HG03558 (cell line): ENCODE results near the gene CACNA2D1.

Source experiments
- ATAC-seq: cut with Tn5 transposase; IDR thresholded peaks from one replicate; pipeline ENCODE4 v1.9.1; 2021; ENCODE audit warnings: moderate number of reproducible peaks; ENCODE audit not compliant: unreplicated experiment; ENCODE audit errors: extremely low read depth

CACNA2D1 gene

GRCh38 chr7:82078807-82079206 lies 364.8 kb downstream of the CACNA2D1 start:
- ATAC-seq = no peak

GRCh38 chr7:82071468-82071867 lies 372.1 kb downstream of the CACNA2D1 start:
- no peak for ATAC-seq

- ATAC-seq = no peak
These were observed 375.8 kb downstream of the CACNA2D1 start for GRCh38 chr7:82067628-82068264.

- ATAC-seq = no peak
These were observed 386.1 kb downstream of the CACNA2D1 start for GRCh38 chr7:82057476-82057875.

GRCh38 chr7:82056282-82056681 lies 387.3 kb downstream of the CACNA2D1 start:
- no peak for ATAC-seq

GRCh38 chr7:82054544-82054943 lies 389.0 kb downstream of the CACNA2D1 start:
- ATAC-seq = no peak

- no peak for ATAC-seq
These were observed 390.0 kb downstream of the CACNA2D1 start for GRCh38 chr7:82053453-82054032.

GRCh38 chr7:82051601-82052000 lies 392.0 kb downstream of the CACNA2D1 start:
- no peak for ATAC-seq

- ATAC-seq = no peak
These were observed 392.8 kb downstream of the CACNA2D1 start for GRCh38 chr7:82050792-82051191.

- ATAC-seq = no peak
These were observed 393.6 kb downstream of the CACNA2D1 start for GRCh38 chr7:82049891-82050533.

- ATAC-seq = no peak
These were observed 394.1 kb downstream of the CACNA2D1 start for GRCh38 chr7:82049442-82049841.

GRCh38 chr7:82044497-82045080 lies 399.0 kb downstream of the CACNA2D1 start:
- peak; percentile 58 for ATAC-seq

GRCh38 chr7:82039621-82040020 lies 404.0 kb downstream of the CACNA2D1 start:
- ATAC-seq = no peak

- ATAC-seq = no peak
These were observed 407.3 kb downstream of the CACNA2D1 start for GRCh38 chr7:82036146-82036886.

GRCh38 chr7:82035456-82035855 lies 408.1 kb downstream of the CACNA2D1 start:
- ATAC-seq = no peak

GRCh38 chr7:82032901-82033300 lies 410.7 kb downstream of the CACNA2D1 start:
- ATAC-seq = no peak

GRCh38 chr7:82029236-82029913 lies 414.2 kb downstream of the CACNA2D1 start:
- ATAC-seq = no peak

GRCh38 chr7:82028097-82028496 lies 415.5 kb downstream of the CACNA2D1 start:
- ATAC-seq = no peak

- no peak for ATAC-seq
These were observed 421.9 kb downstream of the CACNA2D1 start for GRCh38 chr7:82021713-82022112.

- no peak for ATAC-seq
These were observed 422.5 kb downstream of the CACNA2D1 start for GRCh38 chr7:82021036-82021435.
